GM10248 (cell line): ENCODE measurements around the gene PTPRN2.
"Not testable (repeated sequence)": the region's sequence is repeated elsewhere in the genome, so short reads cannot be mapped to it uniquely, and the experiment has no call there.

Source experiments
- CTCF ChIA-PET: fragments of 300-600 bp; sonication (Branson Sonifier 250); formaldehyde crosslinking; extraction: SDS; loops from one replicate; lab custom pipeline; 2021; ENCODE audit warnings: antibody characterized with exemption; lab: Yijun Ruan, JAX
- POLR2A ChIA-PET: fragments of 350-650 bp; sonication (Branson Sonifier 250); formaldehyde crosslinking; extraction: SDS; loops from one replicate; lab custom pipeline; 2020; ENCODE audit warnings: antibody characterized with exemption; lab: Yijun Ruan, JAX
- DNase-seq: peaks from one replicate; pipeline ENCODE4 v3.0.0; 2012; ENCODE audit errors: extremely low spot score
- CTCF ChIP-seq: IDR thresholded peaks from 2 replicates; pipeline ENCODE4 v1.5.1; 2012; ENCODE audit warnings: mild to moderate bottlenecking, low read depth; ENCODE audit errors: extremely low read depth, missing control alignments, control extremely low read depth

Gene PTPRN2

DNA sequence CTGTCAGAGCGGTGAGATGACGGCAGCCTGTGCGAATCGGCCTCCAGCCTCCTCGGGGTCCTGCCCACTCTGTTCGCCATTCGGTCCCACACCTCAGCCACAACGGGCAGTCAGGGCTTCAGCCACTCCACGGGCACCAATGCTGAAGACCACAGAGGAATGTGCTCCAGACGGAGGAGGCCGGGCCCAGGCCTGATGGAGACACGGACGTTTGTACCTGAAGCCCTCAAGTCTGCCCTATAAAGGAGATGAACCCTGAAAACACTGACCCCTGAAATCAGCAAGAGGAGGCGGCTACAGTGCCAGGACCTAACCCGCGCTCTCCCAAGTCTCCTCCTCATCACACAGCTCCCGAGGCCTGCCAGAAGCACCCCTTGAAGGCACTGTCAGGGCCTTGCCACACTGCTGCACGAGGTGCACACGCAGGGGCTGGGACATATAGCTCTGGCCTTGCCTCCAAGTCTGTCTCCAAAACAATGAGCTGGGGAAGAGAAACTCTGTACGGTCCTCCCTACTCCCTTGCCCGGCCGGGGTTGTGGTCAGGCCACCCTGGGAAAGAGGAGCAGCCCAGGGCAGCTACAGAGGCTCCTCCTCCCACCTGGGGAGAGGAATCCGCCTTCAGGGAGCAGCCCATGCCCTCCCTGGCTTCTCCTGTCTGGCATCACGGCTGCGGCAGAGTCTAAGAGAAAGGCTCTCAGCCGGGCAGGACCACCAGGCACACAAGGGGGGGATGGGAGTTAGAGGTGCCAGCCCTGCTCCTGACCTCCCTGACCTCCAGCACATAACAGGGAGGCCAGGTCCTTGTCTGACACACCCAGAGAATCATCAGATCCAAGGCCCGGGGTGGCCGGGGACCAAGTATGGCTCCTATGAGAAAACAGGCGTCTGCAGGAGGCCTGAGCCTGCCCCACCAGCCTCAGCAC is 310.1 kb downstream of the PTPRN2 start:
- TF ChIP-seq CTCF, result no peak
- POLR2A ChIA-PET, result no interaction called here
- no peak for DNase-seq
- CTCF ChIA-PET, result no interaction called here

DNA sequence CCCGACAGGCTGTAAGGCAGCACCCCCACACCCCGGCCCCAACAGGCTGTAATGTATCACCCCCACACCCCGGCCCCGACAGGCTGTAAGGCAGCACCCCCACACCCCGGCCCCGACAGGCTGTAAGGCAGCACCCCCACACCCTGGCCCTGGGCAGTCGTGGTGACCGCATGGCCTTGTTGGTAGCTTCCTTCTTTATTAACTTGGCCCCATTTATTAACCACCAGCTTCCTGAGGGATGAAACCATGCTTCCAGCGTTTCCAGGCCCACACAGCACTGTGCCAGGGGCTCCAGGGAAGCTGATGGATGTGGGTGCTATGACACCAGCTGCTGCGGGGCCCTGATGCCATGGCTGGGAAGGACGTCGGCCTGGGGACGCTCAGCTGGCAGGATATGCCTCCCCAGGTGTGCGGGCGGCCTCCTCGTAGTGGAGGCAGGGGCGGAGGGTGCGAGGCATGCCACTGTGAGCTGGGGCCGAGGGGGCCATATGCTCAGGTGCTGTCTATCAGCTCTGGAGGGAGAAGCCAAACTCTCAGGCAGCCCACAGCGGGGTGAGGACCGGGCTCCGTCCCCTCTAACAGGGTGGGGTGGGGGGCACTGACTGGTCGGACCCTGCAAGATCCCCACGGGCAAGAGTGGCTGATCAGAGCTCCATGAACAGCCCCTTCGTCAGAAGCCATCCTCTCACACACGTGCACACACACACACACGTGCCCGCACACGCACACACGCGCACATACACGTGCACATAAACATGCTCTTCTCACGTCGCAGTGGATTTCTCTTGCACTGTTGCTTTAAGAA is 311.0 kb downstream of the PTPRN2 start:
- DNase-seq, result no peak
- CTCF ChIA-PET, result no interaction called here
- POLR2A ChIA-PET, result no interaction called here
- no peak for TF ChIP-seq CTCF

GRCh38 chr7:158275711-158276413 is 311.8 kb downstream of the PTPRN2 start:
- no peak for TF ChIP-seq CTCF
- DNase-seq, result no peak
- CTCF ChIA-PET, result no interaction called here
- POLR2A ChIA-PET, result no interaction called here

- no peak for TF ChIP-seq CTCF
- CTCF ChIA-PET, result no interaction called here
- DNase-seq, result no peak
- POLR2A ChIA-PET, result no interaction called here
Observed at GRCh38 chr7:158274996-158275395, 312.6 kb downstream of the PTPRN2 start.

DNA sequence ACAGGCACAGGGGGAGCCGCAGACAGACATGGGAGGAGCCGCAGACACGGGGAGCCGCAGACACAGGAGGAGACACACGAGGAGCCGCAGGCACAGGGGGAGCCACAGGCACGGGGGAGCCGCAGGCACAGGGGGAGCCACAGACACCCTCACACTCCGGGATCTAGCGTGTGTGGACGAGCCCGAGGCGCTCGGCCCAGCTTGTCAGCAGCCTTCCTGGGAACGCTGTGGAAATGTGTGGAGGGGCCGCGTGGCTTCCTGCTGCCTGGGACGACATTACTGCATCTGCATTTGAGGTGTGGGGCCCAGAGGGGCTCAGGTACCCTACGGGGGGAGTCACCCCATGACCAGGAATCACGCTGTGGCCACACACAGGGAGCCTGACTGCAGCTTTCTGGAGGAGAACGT is 313.2 kb downstream of the PTPRN2 start:
- TF ChIP-seq CTCF, result no peak
- no peak for DNase-seq
- CTCF ChIA-PET, result no interaction called here

DNA sequence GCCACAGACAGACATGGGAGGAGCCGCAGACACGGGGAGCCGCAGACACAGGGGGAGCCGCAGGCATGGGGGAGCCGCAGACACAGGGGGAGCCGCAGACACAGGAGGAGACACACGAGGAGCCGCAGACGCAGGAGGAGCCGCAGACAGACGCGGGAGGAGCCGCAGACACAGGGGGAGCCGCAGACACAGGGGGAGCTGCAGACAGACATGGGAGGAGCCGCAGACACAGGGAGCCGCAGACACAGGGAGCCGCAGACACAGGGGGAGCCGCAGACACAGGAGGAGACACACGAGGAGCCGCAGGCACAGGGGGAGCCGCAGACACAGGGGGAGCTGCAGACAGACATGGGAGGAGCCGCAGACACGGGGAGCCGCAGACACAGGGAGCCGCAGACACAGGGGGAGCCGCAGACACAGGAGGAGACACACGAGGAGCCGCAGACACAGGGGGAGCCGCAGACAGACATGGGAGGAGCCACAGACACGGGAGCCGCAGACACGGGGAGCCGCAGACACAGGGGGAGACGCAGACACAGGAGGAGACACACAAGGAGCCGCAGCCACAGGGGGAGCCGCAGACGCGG is 313.8 kb downstream of the PTPRN2 start:
- DNase-seq, CTCF ChIA-PET, POLR2A ChIA-PET: not testable (repeated sequence)

More for the DNA sequence above, 313.2 kb downstream of the PTPRN2 start:
- POLR2A ChIA-PET, result no interaction called here
